Liver (tissue), 9 donors: ENCODE measurements around the gene ITPKC. TPM values are rescaled to one million over a fixed set of nuclear protein-coding genes. Genes with fewer than 3 reads are reported as not detected.

Experiments used
- DNase-seq: peaks from one replicate; pipeline ENCODE4 v3.0.0-alpha.2; 2017; ENCODE audit warnings: low spot score
- H3K27ac ChIP-seq, 2 donors: one replicate each; pipeline ENCODE4 v1.7.0; 2013; ENCODE audit warnings: inconsistent platforms in 2 of 2, low read length in 2 of 2, control low read depth in 1 of 2, low read depth in 1 of 2, mild to moderate bottlenecking in 1 of 2
- H3K27me3 ChIP-seq, 4 donors: one replicate each; pipeline versions ENCODE4 v1.6.1 to v1.7.0; 2013; ENCODE audit warnings: low read length in 3 of 4, inconsistent platforms in 1 of 4, mild to moderate bottlenecking in 1 of 4, moderate library complexity in 1 of 4; ENCODE audit not compliant: control insufficient read depth in 4 of 4, insufficient read depth in 4 of 4
- H3K36me3 ChIP-seq, 4 donors: one replicate each; pipeline versions ENCODE4 v1.6.1 to v1.7.0; 2013; ENCODE audit warnings: low read length in 3 of 4, mild to moderate bottlenecking in 3 of 4, low read depth in 1 of 4, moderate library complexity in 1 of 4; ENCODE audit not compliant: control insufficient read depth in 4 of 4, insufficient read depth in 3 of 4
- H3K4me1 ChIP-seq, 4 donors: one replicate each; pipeline versions ENCODE4 v1.6.1 to v1.7.0; 2013; ENCODE audit warnings: low read length in 3 of 4, mild to moderate bottlenecking in 3 of 4, moderate library complexity in 1 of 4; ENCODE audit not compliant: control insufficient read depth in 4 of 4, insufficient read depth in 4 of 4
- H3K4me3 ChIP-seq, 3 donors: one replicate each; pipeline versions ENCODE4 v1.6.1 to v1.7.0; 2013; ENCODE audit warnings: low read length in 3 of 3, control low read depth in 1 of 3, low read depth in 1 of 3, mild to moderate bottlenecking in 1 of 3
- H3K9ac ChIP-seq, 2 donors: one replicate each; pipeline ENCODE4 v1.7.0; 2013; ENCODE audit warnings: low read length in 2 of 2, mild to moderate bottlenecking in 2 of 2, moderate library complexity in 2 of 2, control low read depth in 1 of 2, low read depth in 1 of 2
- H3K9me3 ChIP-seq, 4 donors: one replicate each; pipeline versions ENCODE4 v1.6.1 to v1.7.0; 2013; ENCODE audit warnings: low read length in 3 of 4; ENCODE audit not compliant: control insufficient read depth in 4 of 4
- ATF3 ChIP-seq: IDR thresholded peaks from 2 replicates; pipeline ENCODE4 v1.6.1; 2016; ENCODE audit warnings: antibody characterized with exemption
- EGR1 ChIP-seq, 2 donors: IDR thresholded peaks; 2 replicates each; pipeline ENCODE4 v1.6.1; 2016 to 2018; ENCODE audit warnings: antibody characterized with exemption in 2 of 2, low read depth in 2 of 2
- FOXA1 ChIP-seq: IDR thresholded peaks from 2 replicates; pipeline ENCODE4 v1.6.1; 2016; ENCODE audit warnings: antibody characterized with exemption
- FOXA2 ChIP-seq: IDR thresholded peaks from 2 replicates; pipeline ENCODE4 v1.6.1; 2016; ENCODE audit warnings: antibody characterized with exemption
- GABPA ChIP-seq, 2 donors: IDR thresholded peaks in 1 of 2; conservative IDR thresholded peaks in 1 of 2; 2 replicates each; pipeline ENCODE4 v1.6.1; 2016; ENCODE audit warnings: antibody characterized with exemption in 2 of 2, mild to moderate bottlenecking in 1 of 2, moderate library complexity in 1 of 2
- HNF4A ChIP-seq, 2 donors: conservative IDR thresholded peaks; 2 replicates each; pipeline ENCODE4 v1.6.1; 2016; ENCODE audit warnings: antibody characterized with exemption in 2 of 2, mild to moderate bottlenecking in 2 of 2
- HNF4G ChIP-seq: IDR thresholded peaks from 2 replicates; pipeline ENCODE4 v1.6.1; 2016; ENCODE audit warnings: antibody characterized with exemption
- JUND ChIP-seq, 2 donors: IDR thresholded peaks; 2 replicates each; pipeline ENCODE4 v1.6.1; 2016; ENCODE audit warnings: antibody characterized with exemption in 2 of 2
- NR2F2 ChIP-seq: IDR thresholded peaks from 2 replicates; pipeline ENCODE4 v1.6.1; 2016; ENCODE audit warnings: antibody characterized with exemption
- RAD21 ChIP-seq, 2 donors: IDR thresholded peaks; 2 replicates each; pipeline ENCODE4 v1.6.1; 2016; ENCODE audit warnings: antibody characterized with exemption in 2 of 2, mild to moderate bottlenecking in 2 of 2
- RXRA ChIP-seq, 2 donors: IDR thresholded peaks; 2 replicates each; pipeline ENCODE4 v1.6.1; 2017 to 2018; ENCODE audit warnings: antibody characterized with exemption in 2 of 2, mild to moderate bottlenecking in 1 of 2
- SP1 ChIP-seq: IDR thresholded peaks from 2 replicates; pipeline ENCODE4 v1.6.1; 2018; ENCODE audit warnings: antibody characterized with exemption, mild to moderate bottlenecking
- TAF1 ChIP-seq: conservative IDR thresholded peaks from 2 replicates; pipeline ENCODE4 v1.6.1; 2016; ENCODE audit warnings: antibody characterized with exemption, mild to moderate bottlenecking
- YY1 ChIP-seq: IDR thresholded peaks from 2 replicates; pipeline ENCODE4 v1.6.1; 2016; ENCODE audit warnings: antibody characterized with exemption, mild to moderate bottlenecking
- WGBS: extraction: QIAGEN DNeasy Blood & Tissue Kit; methylation state at CpG from one replicate; pipeline ENCODE4 v1.1.7; 2013; 5-methylcytosine and 5-hydroxymethylcytosine counted together
- polyA plus RNA-seq, 2 donors: library from polyadenylated mRNA; stranded (reverse) in 1 of 2; unstranded in 1 of 2; fragments of 200-250 nt in 1 of 2; fragments of >200 nt in 1 of 2; fragmentation: Nextera tagmentation in 1 of 2; extraction: Ambion mirVana in 1 of 2; gene quantifications; one replicate each; pipeline versions ENCODE4 v1.2.1 to v1.2.3, GENCODE V29; 2013 to 2015
- total RNA-seq, 2 donors: library from RNA; depleted of rRNA; stranded (reverse); fragments of >200 nt; gene quantifications; one replicate each; pipeline ENCODE4 v1.2.3, GENCODE V29; 2014
- TF ChIP-seq, protein P1 (sequence below): IDR thresholded peaks from 2 replicates; pipeline ENCODE4 v1.6.1; 2016; ENCODE audit warnings: antibody characterized with exemption, mild to moderate bottlenecking
- TF ChIP-seq, protein P2 (sequence below): IDR thresholded peaks from 2 replicates; pipeline ENCODE4 v1.6.1; 2016; ENCODE audit warnings: antibody characterized with exemption
- TF ChIP-seq, protein P3 (sequence below): fragments of 150-350 bp; IDR thresholded peaks from 2 replicates; pipeline ENCODE4 v1.5.1; 2017; ENCODE audit warnings: improper control_type of control experiment, low read depth, low read length; ENCODE audit not compliant: missing input control
- TF ChIP-seq, protein P4 (sequence below): IDR thresholded peaks from 2 replicates; pipeline ENCODE4 v1.6.1; 2016; ENCODE audit warnings: antibody characterized with exemption
- donor health status: healthy.
- donor health status: healthy.
- donor health status: healthy.
- donor health status: healthy.
- donor health status: healthy.

The ITPKC gene
- total and polyA plus RNA-seq, 4 donors, result 4.2 to 12.5 (median 7.7) TPM

GRCh38 chr19:40697007-40697406 is 19.9 kb upstream of the ITPKC start:
- no peaks in the 10 kb centered on the region for H3K27me3 ChIP-seq
- TF ChIP-seq, protein P1, sequence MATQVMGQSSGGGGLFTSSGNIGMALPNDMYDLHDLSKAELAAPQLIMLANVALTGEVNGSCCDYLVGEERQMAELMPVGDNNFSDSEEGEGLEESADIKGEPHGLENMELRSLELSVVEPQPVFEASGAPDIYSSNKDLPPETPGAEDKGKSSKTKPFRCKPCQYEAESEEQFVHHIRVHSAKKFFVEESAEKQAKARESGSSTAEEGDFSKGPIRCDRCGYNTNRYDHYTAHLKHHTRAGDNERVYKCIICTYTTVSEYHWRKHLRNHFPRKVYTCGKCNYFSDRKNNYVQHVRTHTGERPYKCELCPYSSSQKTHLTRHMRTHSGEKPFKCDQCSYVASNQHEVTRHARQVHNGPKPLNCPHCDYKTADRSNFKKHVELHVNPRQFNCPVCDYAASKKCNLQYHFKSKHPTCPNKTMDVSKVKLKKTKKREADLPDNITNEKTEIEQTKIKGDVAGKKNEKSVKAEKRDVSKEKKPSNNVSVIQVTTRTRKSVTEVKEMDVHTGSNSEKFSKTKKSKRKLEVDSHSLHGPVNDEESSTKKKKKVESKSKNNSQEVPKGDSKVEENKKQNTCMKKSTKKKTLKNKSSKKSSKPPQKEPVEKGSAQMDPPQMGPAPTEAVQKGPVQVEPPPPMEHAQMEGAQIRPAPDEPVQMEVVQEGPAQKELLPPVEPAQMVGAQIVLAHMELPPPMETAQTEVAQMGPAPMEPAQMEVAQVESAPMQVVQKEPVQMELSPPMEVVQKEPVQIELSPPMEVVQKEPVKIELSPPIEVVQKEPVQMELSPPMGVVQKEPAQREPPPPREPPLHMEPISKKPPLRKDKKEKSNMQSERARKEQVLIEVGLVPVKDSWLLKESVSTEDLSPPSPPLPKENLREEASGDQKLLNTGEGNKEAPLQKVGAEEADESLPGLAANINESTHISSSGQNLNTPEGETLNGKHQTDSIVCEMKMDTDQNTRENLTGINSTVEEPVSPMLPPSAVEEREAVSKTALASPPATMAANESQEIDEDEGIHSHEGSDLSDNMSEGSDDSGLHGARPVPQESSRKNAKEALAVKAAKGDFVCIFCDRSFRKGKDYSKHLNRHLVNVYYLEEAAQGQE, result no peak
- TF ChIP-seq, protein P2, sequence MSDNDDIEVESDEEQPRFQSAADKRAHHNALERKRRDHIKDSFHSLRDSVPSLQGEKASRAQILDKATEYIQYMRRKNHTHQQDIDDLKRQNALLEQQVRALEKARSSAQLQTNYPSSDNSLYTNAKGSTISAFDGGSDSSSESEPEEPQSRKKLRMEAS, result no peak
- TF ChIP-seq JUND (IDR thresholded peaks at IDR 0.05) (no peak), FOXA2 (no peak), SP1 (no peak), TAF1 (no peak), RAD21 (IDR thresholded peaks at IDR 0.05) (no peak), RXRA (IDR thresholded peaks at IDR 0.05) (no peak), EGR1 (IDR thresholded peaks at IDR 0.05; ENCODE audit: low read depth in 2 of 2) (no peak), ATF3 (no peak), HNF4G (no peak), NR2F2 (no peak), YY1 (no peak), FOXA1 (no peak), GABPA (IDR thresholded peaks at IDR 0.05 in 1 of 2, conservative IDR thresholded peaks at IDR 0.05 in 1 of 2) (no peak), HNF4A (conservative IDR thresholded peaks at IDR 0.05) (no peak)
- TF ChIP-seq, protein P3, sequence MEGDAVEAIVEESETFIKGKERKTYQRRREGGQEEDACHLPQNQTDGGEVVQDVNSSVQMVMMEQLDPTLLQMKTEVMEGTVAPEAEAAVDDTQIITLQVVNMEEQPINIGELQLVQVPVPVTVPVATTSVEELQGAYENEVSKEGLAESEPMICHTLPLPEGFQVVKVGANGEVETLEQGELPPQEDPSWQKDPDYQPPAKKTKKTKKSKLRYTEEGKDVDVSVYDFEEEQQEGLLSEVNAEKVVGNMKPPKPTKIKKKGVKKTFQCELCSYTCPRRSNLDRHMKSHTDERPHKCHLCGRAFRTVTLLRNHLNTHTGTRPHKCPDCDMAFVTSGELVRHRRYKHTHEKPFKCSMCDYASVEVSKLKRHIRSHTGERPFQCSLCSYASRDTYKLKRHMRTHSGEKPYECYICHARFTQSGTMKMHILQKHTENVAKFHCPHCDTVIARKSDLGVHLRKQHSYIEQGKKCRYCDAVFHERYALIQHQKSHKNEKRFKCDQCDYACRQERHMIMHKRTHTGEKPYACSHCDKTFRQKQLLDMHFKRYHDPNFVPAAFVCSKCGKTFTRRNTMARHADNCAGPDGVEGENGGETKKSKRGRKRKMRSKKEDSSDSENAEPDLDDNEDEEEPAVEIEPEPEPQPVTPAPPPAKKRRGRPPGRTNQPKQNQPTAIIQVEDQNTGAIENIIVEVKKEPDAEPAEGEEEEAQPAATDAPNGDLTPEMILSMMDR, result no peak
- TF ChIP-seq, protein P4, sequence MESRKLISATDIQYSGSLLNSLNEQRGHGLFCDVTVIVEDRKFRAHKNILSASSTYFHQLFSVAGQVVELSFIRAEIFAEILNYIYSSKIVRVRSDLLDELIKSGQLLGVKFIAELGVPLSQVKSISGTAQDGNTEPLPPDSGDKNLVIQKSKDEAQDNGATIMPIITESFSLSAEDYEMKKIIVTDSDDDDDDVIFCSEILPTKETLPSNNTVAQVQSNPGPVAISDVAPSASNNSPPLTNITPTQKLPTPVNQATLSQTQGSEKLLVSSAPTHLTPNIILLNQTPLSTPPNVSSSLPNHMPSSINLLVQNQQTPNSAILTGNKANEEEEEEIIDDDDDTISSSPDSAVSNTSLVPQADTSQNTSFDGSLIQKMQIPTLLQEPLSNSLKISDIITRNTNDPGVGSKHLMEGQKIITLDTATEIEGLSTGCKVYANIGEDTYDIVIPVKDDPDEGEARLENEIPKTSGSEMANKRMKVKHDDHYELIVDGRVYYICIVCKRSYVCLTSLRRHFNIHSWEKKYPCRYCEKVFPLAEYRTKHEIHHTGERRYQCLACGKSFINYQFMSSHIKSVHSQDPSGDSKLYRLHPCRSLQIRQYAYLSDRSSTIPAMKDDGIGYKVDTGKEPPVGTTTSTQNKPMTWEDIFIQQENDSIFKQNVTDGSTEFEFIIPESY, result no peak
- no peak overlapping the region for H3K4me3 ChIP-seq
- DNase-seq, result no peak
- no peaks in the 10 kb centered on the region for H3K9me3 ChIP-seq
- H3K36me3 ChIP-seq, result peaks cover 4 to 33% (median 11%) of the 10 kb centered on the region in 4 donors
- H3K9ac ChIP-seq, result no peak overlapping the region
- no peak overlapping the region for H3K27ac ChIP-seq
- WGBS, result 95% methylated on average over 6 of the region's 6 CpGs
- peaks cover 0 to 5% (median 0%) of the 10 kb centered on the region in 4 donors for H3K4me1 ChIP-seq
